RWPE2 (cell line): ENCODE measurements around the gene RPA1.

Experiments used
- ATAC-seq: fragments of 200-7000 bp; cut with Tn5 transposase; 3 replicates; pipeline ENCODE4 v1.9.1; 2021; ENCODE audit warnings: low read depth
- DNase-seq: peaks from one replicate; pipeline ENCODE4 v3.0.0-alpha.2; 2020; ENCODE audit warnings: low spot score
- H3K27ac ChIP-seq: fragments of 450-650 bp; 2 replicates; pipeline ENCODE4 v1.5.1; 2017; ENCODE audit warnings: mild to moderate bottlenecking; ENCODE audit not compliant: poor library complexity, severe bottlenecking
- H3K27me3 ChIP-seq: fragments of 250-450 bp; sonication (Bioruptor Pico); 2 replicates; pipeline ENCODE4 v1.5.1; 2021; ENCODE audit warnings: mild to moderate bottlenecking, moderate library complexity; ENCODE audit not compliant: insufficient read depth, poor library complexity, severe bottlenecking
- H3K36me3 ChIP-seq: fragments of 250-450 bp; sonication (Bioruptor Pico); 2 replicates; pipeline ENCODE4 v1.5.1; 2020; ENCODE audit warnings: low read depth, mild to moderate bottlenecking, moderate library complexity
- H3K4me1 ChIP-seq: fragments of 250-450 bp; sonication (Bioruptor Pico); 2 replicates; pipeline ENCODE4 v1.5.1; 2021; ENCODE audit warnings: mild to moderate bottlenecking, moderate library complexity; ENCODE audit not compliant: insufficient read depth, poor library complexity, severe bottlenecking
- H3K4me3 ChIP-seq: fragments of 250-450 bp; sonication (Bioruptor Pico); 2 replicates; pipeline ENCODE4 v1.5.1; 2021; ENCODE audit warnings: mild to moderate bottlenecking, moderate library complexity; ENCODE audit not compliant: severe bottlenecking
- H3K9me3 ChIP-seq: fragments of 250-450 bp; sonication (Bioruptor Pico); 2 replicates; pipeline ENCODE4 v1.5.1; 2021; ENCODE audit warnings: mild to moderate bottlenecking, moderate library complexity; ENCODE audit not compliant: severe bottlenecking
- TF ChIP-seq, protein P1 (sequence below): fragments of 450-650 bp; IDR thresholded peaks from one replicate; pipeline ENCODE4 v1.5.1; 2017; ENCODE audit warnings: mild to moderate bottlenecking, moderate library complexity; ENCODE audit not compliant: poor library complexity, severe bottlenecking

The RPA1 gene

DNA sequence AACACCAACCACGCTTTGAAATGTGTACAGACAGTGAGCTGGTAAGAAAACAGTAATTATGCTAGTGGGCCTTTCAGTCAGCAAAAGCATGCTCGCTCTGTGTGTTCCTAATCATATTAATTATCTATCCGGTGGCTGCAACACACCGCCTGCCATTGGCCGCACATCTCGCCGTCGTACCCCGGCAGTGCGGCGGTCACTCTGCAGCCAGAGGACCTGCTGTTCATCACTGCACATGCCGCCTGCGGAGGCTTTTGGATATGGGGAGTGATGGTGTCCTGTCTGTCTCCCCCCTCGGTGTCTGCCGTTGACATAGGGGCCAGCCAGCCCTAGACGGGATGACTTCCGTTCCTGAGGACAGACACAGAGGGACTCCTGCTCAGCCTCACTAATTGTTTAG is 68.5 kb downstream of the RPA1 start:
- H3K27ac ChIP-seq, result no peak overlapping the region
- DNase-seq (no peak), ATAC-seq (no peak)
- TF ChIP-seq, protein P1, sequence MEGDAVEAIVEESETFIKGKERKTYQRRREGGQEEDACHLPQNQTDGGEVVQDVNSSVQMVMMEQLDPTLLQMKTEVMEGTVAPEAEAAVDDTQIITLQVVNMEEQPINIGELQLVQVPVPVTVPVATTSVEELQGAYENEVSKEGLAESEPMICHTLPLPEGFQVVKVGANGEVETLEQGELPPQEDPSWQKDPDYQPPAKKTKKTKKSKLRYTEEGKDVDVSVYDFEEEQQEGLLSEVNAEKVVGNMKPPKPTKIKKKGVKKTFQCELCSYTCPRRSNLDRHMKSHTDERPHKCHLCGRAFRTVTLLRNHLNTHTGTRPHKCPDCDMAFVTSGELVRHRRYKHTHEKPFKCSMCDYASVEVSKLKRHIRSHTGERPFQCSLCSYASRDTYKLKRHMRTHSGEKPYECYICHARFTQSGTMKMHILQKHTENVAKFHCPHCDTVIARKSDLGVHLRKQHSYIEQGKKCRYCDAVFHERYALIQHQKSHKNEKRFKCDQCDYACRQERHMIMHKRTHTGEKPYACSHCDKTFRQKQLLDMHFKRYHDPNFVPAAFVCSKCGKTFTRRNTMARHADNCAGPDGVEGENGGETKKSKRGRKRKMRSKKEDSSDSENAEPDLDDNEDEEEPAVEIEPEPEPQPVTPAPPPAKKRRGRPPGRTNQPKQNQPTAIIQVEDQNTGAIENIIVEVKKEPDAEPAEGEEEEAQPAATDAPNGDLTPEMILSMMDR, result no peak
- H3K36me3 ChIP-seq, result peaks cover 48% of the 10 kb centered on the region
- no peaks in the 10 kb centered on the region for H3K9me3 ChIP-seq
- no peaks in the 10 kb centered on the region for H3K27me3 ChIP-seq
- no peak overlapping the region for H3K4me3 ChIP-seq
- no peaks in the 10 kb centered on the region for H3K4me1 ChIP-seq

DNA sequence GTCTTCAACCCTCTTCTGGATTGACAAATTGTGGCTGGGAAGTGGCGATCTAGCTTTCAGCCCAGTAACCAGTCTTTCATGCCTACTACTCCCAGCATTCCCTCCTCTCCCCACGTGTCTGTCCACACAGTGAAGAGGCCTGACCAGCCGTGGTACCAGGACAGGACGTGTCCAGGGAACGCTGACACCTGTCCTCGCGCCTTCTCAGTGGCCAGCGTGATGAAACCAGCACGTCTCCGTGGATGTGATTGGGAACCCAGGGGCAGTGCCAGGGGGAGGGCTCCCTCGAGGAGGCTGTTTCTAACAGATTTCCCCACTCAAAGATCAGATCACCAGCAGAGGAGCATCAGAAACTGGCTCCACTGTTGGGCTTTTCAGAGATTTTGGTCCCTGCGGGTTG is 69.1 kb downstream of the RPA1 start:
- peaks cover 48% of the 10 kb centered on the region for H3K36me3 ChIP-seq
- H3K4me1 ChIP-seq, result no peaks in the 10 kb centered on the region
- ATAC-seq, result no peak

DNA sequence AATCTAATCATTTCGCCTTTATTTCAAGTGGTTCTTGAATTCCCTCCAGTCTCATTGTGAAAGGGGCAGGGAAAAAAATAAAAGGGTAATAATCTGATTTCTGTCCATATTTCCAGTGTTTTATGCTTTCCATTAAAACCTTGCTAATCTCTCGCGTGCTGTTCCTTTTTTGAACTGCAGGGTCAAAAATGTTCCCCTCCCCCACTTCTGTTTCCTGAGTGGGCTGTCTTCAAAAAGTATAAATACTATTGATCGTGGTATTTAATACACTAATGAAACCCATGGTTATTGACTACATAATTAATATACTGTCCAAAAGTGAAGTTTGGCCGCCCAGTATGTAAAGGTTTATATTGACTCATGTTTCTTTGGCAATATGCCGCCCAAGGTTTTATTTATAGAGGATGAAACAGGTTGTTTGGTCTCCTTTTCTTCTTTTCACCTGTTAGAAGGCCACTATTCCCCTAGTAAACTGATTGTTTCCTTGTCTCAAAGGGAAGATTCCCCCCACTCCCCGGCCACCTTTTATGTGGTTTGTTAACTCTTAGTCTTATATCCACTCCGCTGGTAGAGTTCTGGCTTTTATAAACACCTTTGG is 69.7 kb downstream of the RPA1 start:
- no peak overlapping the region for H3K4me3 ChIP-seq
- no peaks in the 10 kb centered on the region for H3K9me3 ChIP-seq
- no peak overlapping the region for H3K27ac ChIP-seq
- DNase-seq (no peak), ATAC-seq (no peak)
- no peaks in the 10 kb centered on the region for H3K27me3 ChIP-seq
- H3K4me1 ChIP-seq, result no peaks in the 10 kb centered on the region
- TF ChIP-seq, protein P1, result no peak
- peaks cover 42% of the 10 kb centered on the region for H3K36me3 ChIP-seq

More for the DNA sequence above, 69.1 kb downstream of the RPA1 start:
- Histone ChIP-seq H3K9me3 (no peaks in the 10 kb centered on the region), H3K4me3 (no peak overlapping the region), H3K27ac (no peak overlapping the region), H3K27me3 (no peaks in the 10 kb centered on the region)
- DNase-seq, result no peak
- TF ChIP-seq, protein P1, result no peak

DNA sequence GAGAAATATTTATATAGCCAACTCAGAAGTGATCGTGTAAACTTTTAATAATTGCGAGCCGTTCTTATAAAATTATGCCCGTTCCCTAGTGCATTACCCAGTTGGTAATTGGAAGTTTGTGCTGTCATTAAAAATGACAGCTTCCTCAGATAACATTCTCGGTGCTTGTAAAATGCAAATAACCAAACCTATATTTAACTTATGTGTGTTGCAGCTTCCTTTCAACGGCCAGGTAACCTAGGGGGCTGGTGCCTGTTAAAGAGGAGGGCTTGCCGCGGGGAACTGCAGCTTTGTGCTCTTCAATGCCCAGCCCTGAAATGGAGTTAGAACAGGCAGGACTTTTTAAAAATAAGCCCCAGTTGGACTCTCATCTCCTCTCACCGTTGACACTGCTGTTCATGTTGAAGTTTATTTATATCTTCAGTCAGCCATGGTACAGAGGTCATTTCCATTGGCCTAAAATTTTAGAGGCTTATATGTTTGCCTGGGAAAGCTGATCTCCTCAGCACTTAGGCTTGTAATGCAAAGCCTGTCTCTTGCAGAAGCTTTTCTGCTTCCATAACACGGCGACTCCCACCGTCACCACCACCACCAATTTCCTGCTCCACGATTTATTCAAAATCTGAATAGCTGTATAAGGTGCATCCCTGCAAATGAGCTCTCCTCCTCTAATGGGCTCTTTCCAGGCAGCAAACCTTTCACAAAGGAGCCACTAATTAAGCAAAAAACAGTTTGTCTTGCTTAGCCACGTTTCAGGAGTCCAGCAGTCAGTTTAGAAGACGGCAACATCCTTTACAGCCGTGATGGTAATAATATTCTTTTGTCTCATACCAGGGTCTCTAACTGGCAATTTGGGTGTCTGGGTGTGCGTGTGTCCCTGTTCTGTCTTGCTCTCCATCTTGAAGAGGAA is 74.7 kb downstream of the RPA1 start:
- Histone ChIP-seq H3K36me3 (no peaks in the 10 kb centered on the region; the same call in 1 of the 2 replicates), H3K9me3 (no peaks in the 10 kb centered on the region), H3K4me3 (no peak overlapping the region), H3K27me3 (peaks cover 18% of the 10 kb centered on the region), H3K4me1 (no peaks in the 10 kb centered on the region), H3K27ac (no peak overlapping the region)
- ATAC-seq (no peak), DNase-seq (no peak)
- TF ChIP-seq, protein P1, result no peak
